Measurements from ENCODE around the gene KRTAP9-8.
"Not testable (repeated sequence)": the region's sequence is repeated elsewhere in the genome, so short reads cannot be mapped to it uniquely, and the experiment has no call there.

KRTAP9-8 gene

GRCh38 chr17:41231731-41232130, 6.1 kb upstream of the KRTAP9-8 start:
- no peak for DNase-seq (ENCODE audit: low read depth)
- TF ChIP-seq CTCF (IDR thresholded peaks at IDR 0.05; ENCODE audit: low read depth, low read length) (no peak), MYC (IDR thresholded peaks at IDR 0.05; ENCODE audit: low read depth, low read length) (no peak), POLR2A (IDR thresholded peaks at IDR 0.05; ENCODE audit: extremely low read depth, insufficient read length) (no peak), MAX (IDR thresholded peaks at IDR 0.05; ENCODE audit: low read depth, low read length) (no peak)

GRCh38 chr17:41232399-41233105, 5.2 kb upstream of the KRTAP9-8 start, which contains the start of gene KRTAP9-3:
Gene KRTAP9-3 (plus strand): TSS chr17:41232449. CDS start chr17:41232502, 53 bp downstream.
- DNase-seq (ENCODE audit: low read depth); H3K4me3 ChIP-seq (ENCODE audit: low read depth, low read length): not testable (repeated sequence)

More at GRCh38 chr17:41231731-41232130, 6.1 kb upstream of the KRTAP9-8 start:
- no peak overlapping the region for H3K4me3 ChIP-seq (ENCODE audit: low read depth, low read length)

GRCh38 chr17:41237116-41237515, 683 bp upstream of the KRTAP9-8 start:
- H3K4me3 ChIP-seq (ENCODE audit: low read depth, low read length); DNase-seq (ENCODE audit: low read depth): not testable (repeated sequence)

- H3K4me3 ChIP-seq (ENCODE audit: low read depth, low read length); DNase-seq (ENCODE audit: low read depth): not testable (repeated sequence)
Observed at GRCh38 chr17:41246995-41247787, 9.4 kb downstream of the KRTAP9-8 start.

- not testable (repeated sequence) for DNase-seq (ENCODE audit: low read depth); H3K4me3 ChIP-seq (ENCODE audit: low read depth, low read length)
Observed at GRCh38 chr17:41249637-41250240, 11.9 kb downstream of the KRTAP9-8 start, which contains the start of gene KRTAP9-4. Gene KRTAP9-4 (plus strand): TSS chr17:41249687. CDS start chr17:41249721, 34 bp downstream.

- DNase-seq (ENCODE audit: low read depth): no peak
- H3K4me3 ChIP-seq (ENCODE audit: low read depth, low read length): no peak overlapping the region
- no peak for TF ChIP-seq MYC (IDR thresholded peaks at IDR 0.05; ENCODE audit: low read depth, low read length)
- TF ChIP-seq POLR2A (IDR thresholded peaks at IDR 0.05; ENCODE audit: extremely low read depth, insufficient read length): no peak
- TF ChIP-seq CTCF (IDR thresholded peaks at IDR 0.05; ENCODE audit: low read depth, low read length): no peak
- TF ChIP-seq MAX (IDR thresholded peaks at IDR 0.05; ENCODE audit: low read depth, low read length): no peak
Observed at GRCh38 chr17:41251261-41251660, 13.5 kb downstream of the KRTAP9-8 start.

- TF ChIP-seq MYC (IDR thresholded peaks at IDR 0.05; ENCODE audit: low read depth, low read length) (no peak), POLR2A (IDR thresholded peaks at IDR 0.05; ENCODE audit: extremely low read depth, insufficient read length) (no peak), CTCF (IDR thresholded peaks at IDR 0.05; ENCODE audit: low read depth, low read length) (no peak), MAX (IDR thresholded peaks at IDR 0.05; ENCODE audit: low read depth, low read length) (no peak)
- no peak overlapping the region for H3K4me3 ChIP-seq (ENCODE audit: low read depth, low read length)
- no peak for DNase-seq (ENCODE audit: low read depth)
Observed at GRCh38 chr17:41254861-41255260, 17.1 kb downstream of the KRTAP9-8 start.

GRCh38 chr17:41255381-41256290, 17.8 kb downstream of the KRTAP9-8 start, which contains the start of gene KRTAP9-9:
Gene KRTAP9-9 (plus strand): TSS chr17:41255384.
- DNase-seq (ENCODE audit: low read depth); H3K4me3 ChIP-seq (ENCODE audit: low read depth, low read length): not testable (repeated sequence)
